ENCODE measurements around the gene ZNF423. TPM values are rescaled to one million over a fixed set of nuclear protein-coding genes. Genes with fewer than 3 reads are reported as not detected.
A peak's percentile ranks its signal among the peaks of the same experiment; 100 is the strongest.

Gene ZNF423
- total RNA-seq, 2 donors from 2014 or later: not detected

DNA sequence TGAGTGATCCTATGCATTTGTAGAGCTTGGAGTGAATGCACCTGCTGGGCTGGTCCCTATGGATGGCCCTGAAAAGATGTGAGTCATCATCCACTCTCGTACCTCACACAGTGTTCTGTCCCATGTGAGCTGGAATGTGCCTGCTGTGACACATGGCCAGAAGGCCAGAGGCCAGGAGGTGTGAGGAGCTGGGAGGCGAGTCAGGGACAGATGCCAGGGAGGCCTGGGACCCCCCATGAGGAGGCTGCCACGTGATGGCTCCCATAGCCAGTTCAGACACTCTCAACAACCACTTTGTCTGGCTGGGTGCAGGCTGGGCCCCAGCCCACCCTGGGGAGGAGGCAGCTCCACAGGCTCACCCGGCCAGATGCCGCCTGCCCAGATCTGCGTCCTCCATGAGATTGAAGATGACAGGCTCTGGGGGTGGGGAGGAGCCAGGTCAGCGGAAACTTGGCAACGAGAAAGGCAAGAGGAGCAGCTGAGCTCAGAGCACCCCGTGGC lies 313.5 kb downstream of the ZNF423 start:
- ATAC-seq (replicated peaks in 1 of 2) (no peak), DNase-seq (no peak)
- peaks cover 0 to 4% of the 10 kb centered on the region in 2 donors for H3K36me3 Mint-ChIP-seq (ENCODE audit: insufficient read depth in 2 of 2)
- H3K9me3 Mint-ChIP-seq: peaks cover 2 to 3% of the 10 kb centered on the region in 2 donors
- no peak overlapping the region for H3K27ac Mint-ChIP-seq
- no peaks in the 10 kb centered on the region for H3K4me1 Mint-ChIP-seq (ENCODE audit: low read depth)
- no peak overlapping the region for H3K4me3 Mint-ChIP-seq
- no peaks in the 10 kb centered on the region for H3K27me3 Mint-ChIP-seq (ENCODE audit: low read depth)

DNA sequence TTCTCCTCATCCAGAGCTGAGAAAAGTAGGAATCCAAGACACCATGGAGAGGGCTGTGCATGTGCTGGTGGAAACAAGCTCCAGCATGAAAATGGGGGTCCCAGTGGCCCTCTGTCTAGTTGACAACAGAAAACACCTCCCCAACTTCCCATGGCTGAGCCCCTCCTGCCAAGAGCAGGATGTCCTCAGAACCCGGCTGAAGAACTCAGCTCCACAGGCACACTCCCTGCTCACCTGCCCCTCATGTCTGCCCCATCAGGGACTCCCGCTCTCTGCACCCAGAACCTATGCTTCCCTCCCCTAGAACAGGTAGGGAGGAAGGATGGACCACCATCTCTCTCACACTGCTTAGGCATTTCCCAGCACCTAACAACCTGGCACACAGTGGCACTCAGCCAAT lies 315.1 kb downstream of the ZNF423 start:
- Mint-ChIP-seq H3K4me1 (ENCODE audit: low read depth) (no peaks in the 10 kb centered on the region), H3K27ac (peak overlapping the region; percentile 4), H3K9me3 (peaks cover 2 to 3% of the 10 kb centered on the region in 2 donors), H3K27me3 (ENCODE audit: low read depth) (no peaks in the 10 kb centered on the region), H3K4me3 (no peak overlapping the region), H3K36me3 (ENCODE audit: insufficient read depth in 2 of 2) (peaks cover 0 to 4% of the 10 kb centered on the region in 2 donors)
- no peak for ATAC-seq (replicated peaks in 1 of 2)
- no peak for DNase-seq

DNA sequence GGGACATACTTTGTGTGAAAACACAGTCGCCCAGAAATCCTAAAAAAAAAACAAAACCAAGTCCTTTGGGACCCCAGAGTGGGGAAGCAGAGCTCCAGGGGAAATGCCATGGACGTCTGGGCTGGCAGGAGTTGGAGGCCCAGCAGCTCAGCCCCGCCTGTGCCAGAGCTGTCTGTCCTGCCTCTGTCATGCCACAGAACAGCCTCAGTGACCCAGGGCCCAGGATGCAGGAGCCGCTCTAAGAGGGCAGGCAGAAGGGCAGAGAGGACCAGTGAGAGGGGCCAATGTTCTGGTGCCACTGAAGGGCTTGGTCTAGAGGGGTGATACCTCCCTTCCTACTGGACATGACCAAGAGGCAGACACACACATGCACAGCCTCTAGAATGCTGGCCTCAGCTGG lies 316.2 kb downstream of the ZNF423 start:
- Mint-ChIP-seq H3K4me1 (ENCODE audit: low read depth) (no peaks in the 10 kb centered on the region), H3K9me3 (peaks cover 2 to 3% of the 10 kb centered on the region in 2 donors), H3K4me3 (no peak overlapping the region), H3K27me3 (ENCODE audit: low read depth) (no peaks in the 10 kb centered on the region), H3K36me3 (ENCODE audit: insufficient read depth in 2 of 2) (peaks cover 0 to 4% of the 10 kb centered on the region in 2 donors), H3K27ac (no peak overlapping the region)
- DNase-seq: no peak
- ATAC-seq (replicated peaks in 1 of 2): no peak

DNA sequence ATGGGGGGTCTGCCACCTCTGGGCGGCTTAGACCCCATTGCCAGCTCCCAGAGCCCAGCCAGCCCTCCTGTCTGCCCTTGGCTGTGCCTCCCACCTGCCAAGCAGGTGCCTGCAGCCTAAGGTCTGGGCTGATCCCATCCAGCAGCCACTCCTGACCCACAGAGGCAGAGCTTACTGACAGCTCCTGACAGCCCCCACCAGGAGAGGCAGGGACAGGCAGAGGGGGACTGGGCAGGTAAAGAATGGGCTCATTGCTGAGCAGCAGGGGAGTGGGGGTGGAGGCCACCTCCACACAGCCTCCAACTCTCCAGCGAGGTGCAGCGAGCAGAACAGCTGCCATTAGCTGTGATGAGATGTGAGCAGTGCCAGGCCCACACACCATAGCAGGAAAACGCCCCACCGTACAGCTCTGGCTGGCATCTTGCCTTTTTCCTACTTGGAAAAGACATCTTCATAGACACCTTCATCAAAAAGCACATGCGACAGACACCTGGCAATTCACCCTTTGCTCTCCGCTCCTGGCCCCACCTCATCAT lies 317.9 kb downstream of the ZNF423 start:
- Mint-ChIP-seq H3K27me3 (ENCODE audit: low read depth) (no peaks in the 10 kb centered on the region), H3K4me1 (ENCODE audit: low read depth) (no peaks in the 10 kb centered on the region), H3K27ac (no peak overlapping the region), H3K36me3 (ENCODE audit: insufficient read depth in 2 of 2) (peaks cover 0 to 4% of the 10 kb centered on the region in 2 donors), H3K9me3 (peaks cover 2 to 3% of the 10 kb centered on the region in 2 donors), H3K4me3 (no peak overlapping the region)
- ATAC-seq (replicated peaks in 1 of 2): no peak
- no peak for DNase-seq

DNA sequence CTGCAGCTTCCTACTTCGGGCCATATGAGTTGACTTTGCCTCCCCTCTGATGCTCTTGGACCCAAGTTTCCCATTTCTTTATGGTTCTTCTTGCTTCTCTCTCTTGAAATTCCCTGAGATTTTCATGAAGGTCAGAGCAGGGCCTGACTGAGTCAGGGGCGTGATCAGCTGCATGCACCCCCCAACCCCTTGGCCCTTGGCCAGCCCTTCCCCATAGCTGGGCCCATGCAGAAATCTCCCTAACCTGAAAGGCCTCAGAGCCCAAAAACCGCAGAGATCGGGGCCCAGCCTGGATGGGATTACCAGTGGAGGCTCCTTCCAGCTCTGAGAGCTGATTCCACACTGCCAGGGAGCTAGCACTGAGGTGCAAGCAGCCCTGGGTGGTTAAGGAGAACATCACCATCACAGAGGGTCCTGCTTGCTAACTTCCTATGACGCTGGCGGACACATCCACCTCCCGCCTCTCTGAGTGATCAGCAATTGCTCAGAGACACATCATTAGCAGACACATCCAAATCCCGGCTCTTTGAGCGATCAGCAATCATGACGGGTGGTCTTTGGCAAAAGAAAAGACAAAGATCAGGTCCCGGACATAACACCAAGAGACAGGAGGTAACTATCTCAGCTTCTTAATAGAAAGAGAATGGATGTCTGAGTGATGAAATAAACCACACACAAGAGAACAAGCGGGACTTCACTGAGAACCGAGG lies 320.9 kb downstream of the ZNF423 start:
- no peaks in the 10 kb centered on the region for H3K27me3 Mint-ChIP-seq (ENCODE audit: low read depth)
- DNase-seq (no peak), ATAC-seq (replicated peaks in 1 of 2) (no peak)
- no peak overlapping the region for H3K27ac Mint-ChIP-seq
- no peaks in the 10 kb centered on the region for H3K9me3 Mint-ChIP-seq
- no peaks in the 10 kb centered on the region for H3K4me1 Mint-ChIP-seq (ENCODE audit: low read depth)
- H3K4me3 Mint-ChIP-seq: no peak overlapping the region
- no peaks in the 10 kb centered on the region for H3K36me3 Mint-ChIP-seq (ENCODE audit: insufficient read depth in 2 of 2)

DNA sequence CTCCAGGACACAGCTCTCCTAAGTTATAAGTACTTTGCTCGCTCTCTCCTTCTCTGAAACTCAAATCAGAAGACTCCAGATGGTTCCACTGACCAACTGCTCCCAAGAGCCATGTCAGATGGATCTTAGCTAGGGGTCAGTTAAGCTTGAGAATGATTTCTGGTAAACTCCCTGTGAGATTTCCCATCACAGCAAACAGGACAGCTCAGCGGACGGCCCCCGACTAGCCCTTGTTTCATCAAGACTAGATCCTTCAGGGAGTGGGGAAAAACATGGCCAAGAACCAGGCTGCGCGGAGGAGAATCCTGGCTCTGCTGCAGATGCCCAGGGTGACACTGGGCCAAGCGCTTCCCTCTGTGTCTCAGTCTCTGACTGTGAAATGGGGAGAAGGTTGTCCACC lies 322.5 kb downstream of the ZNF423 start:
- H3K27ac Mint-ChIP-seq: no peak overlapping the region
- ATAC-seq (replicated peaks in 1 of 2): no peak
- no peak overlapping the region for H3K4me3 Mint-ChIP-seq
- H3K4me1 Mint-ChIP-seq (ENCODE audit: low read depth): peaks cover 6% of the 10 kb centered on the region
- DNase-seq: no peak
- H3K36me3 Mint-ChIP-seq (ENCODE audit: insufficient read depth in 2 of 2): no peaks in the 10 kb centered on the region
- H3K9me3 Mint-ChIP-seq: no peaks in the 10 kb centered on the region
- no peaks in the 10 kb centered on the region for H3K27me3 Mint-ChIP-seq (ENCODE audit: low read depth)

DNA sequence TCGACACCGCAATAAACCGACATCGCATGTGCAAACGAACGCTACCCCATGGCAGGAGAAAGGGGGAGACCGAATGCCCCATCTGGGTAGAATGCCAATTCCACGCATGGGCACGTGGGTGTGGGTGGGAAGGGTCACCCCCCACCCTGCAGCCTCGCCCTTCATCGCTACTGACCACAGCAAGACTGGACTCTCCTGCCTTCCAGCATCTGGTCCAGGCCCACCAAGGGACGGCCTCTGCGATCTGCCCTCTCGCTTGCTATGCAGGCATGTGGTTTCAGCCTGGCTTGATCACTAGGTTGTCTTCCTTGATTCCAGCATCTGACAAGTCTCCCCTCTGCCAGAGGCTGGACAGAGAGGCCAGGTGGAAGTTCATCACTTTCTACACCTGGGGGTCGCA lies 323.0 kb downstream of the ZNF423 start:
- DNase-seq (no peak), ATAC-seq (replicated peaks in 1 of 2) (no peak)
- no peaks in the 10 kb centered on the region for H3K9me3 Mint-ChIP-seq
- H3K4me1 Mint-ChIP-seq (ENCODE audit: low read depth): peaks cover 12% of the 10 kb centered on the region
- H3K36me3 Mint-ChIP-seq (ENCODE audit: insufficient read depth in 2 of 2): no peaks in the 10 kb centered on the region
- H3K4me3 Mint-ChIP-seq: no peak overlapping the region
- H3K27me3 Mint-ChIP-seq (ENCODE audit: low read depth): no peaks in the 10 kb centered on the region
- H3K27ac Mint-ChIP-seq: no peak overlapping the region

DNA sequence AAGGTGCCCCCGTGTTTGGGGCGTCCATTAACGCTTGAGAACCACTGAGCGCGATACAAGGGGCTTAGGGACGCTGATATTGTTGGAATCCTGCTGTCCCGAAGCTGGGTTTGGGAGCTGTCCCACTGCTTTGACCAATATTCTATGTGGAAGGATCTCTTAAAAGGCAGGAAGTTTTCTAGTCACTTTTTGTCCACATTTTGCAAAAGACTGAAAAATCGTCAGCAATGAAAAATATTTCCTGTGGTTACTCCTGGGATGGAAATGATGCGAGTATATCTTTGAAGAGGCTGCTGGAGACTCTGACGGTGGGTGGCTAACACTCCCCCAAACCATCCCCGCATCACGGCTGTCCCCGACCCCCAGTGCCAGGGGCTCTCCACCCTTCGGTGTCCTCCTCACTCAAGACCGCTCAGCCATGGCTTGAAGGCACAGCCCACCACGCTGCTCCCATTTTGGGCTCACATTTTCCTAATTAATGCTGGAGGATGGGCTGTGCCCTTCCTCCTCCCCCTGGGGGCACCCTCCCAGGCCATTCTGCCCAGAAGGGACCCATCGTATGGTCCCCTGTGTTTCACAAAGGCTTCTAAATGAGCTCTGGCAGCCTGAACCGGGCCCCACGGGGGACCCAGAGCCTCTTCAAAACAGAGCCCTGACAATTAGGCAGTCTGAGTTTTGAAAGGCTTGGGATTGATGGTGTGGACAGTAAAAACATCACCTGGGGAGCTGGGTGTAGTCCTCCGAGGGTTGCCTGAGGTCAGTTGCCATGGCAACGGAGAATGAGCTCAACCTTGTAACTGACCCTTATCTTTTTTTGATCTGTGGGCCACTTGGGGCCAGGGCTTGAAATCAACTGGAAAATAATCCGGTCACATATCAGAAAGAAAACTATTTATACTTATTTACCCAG lies 323.7 kb downstream of the ZNF423 start:
- Mint-ChIP-seq H3K9me3 (no peaks in the 10 kb centered on the region), H3K36me3 (ENCODE audit: insufficient read depth in 2 of 2) (no peaks in the 10 kb centered on the region), H3K27ac (no peak overlapping the region), H3K4me1 (ENCODE audit: low read depth) (peaks cover 19% of the 10 kb centered on the region), H3K4me3 (no peak overlapping the region), H3K27me3 (ENCODE audit: low read depth) (no peaks in the 10 kb centered on the region)
- DNase-seq: no peak
- ATAC-seq (replicated peaks in 1 of 2): no peak

DNA sequence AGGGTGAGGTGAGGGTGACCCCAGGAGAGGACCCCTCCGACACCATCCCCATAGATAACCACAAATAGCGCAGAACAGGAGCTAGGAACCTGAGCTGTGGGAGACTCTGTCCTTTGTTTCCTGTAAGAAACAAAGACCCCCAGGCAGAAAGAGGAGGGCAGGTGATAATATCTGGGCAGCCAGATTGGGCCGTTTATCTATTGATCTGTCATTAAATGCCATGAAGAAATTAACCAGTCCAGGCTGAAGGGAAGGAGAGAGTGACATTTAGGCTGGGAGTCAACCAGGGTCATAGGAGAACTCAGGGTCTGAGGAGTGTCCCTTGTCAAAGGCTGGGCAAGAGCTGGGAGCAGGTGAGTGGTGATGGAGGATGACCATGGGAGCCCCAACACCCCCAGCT lies 324.5 kb downstream of the ZNF423 start:
- H3K9me3 Mint-ChIP-seq: no peaks in the 10 kb centered on the region
- H3K36me3 Mint-ChIP-seq (ENCODE audit: insufficient read depth in 2 of 2): no peaks in the 10 kb centered on the region
- no peaks in the 10 kb centered on the region for H3K27me3 Mint-ChIP-seq (ENCODE audit: low read depth)
- ATAC-seq (replicated peaks in 1 of 2) (no peak), DNase-seq (no peak)
- no peak overlapping the region for H3K4me3 Mint-ChIP-seq
- H3K4me1 Mint-ChIP-seq (ENCODE audit: low read depth): peaks cover 20% of the 10 kb centered on the region
- no peak overlapping the region for H3K27ac Mint-ChIP-seq

DNA sequence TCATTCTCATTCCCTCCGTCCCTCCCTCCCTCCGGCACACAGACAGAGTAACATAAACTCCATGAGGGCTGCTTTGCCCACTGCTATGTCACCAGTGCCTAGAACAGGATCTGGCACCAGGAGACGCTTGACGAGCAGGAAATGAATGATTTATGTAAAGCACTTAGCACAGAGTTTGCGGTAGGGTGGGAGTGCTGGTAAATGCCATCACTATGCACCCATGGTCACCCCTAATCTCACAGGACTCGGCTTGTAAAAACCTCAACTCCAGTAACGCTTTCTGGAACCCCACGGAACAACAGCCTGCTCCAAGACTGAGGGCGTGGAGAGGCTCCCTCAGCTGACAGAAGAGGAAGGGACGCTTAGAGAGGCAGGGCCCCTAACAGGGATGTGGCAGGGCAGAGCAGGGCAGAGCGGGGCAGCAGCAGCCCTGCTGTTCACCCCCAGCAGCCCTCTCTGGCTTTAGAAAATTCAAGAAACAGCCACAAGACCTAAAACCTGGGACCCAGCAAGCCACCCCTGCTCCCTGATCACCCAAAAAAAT lies 325.4 kb downstream of the ZNF423 start:
- H3K36me3 Mint-ChIP-seq (ENCODE audit: insufficient read depth in 2 of 2): no peaks in the 10 kb centered on the region

DNA sequence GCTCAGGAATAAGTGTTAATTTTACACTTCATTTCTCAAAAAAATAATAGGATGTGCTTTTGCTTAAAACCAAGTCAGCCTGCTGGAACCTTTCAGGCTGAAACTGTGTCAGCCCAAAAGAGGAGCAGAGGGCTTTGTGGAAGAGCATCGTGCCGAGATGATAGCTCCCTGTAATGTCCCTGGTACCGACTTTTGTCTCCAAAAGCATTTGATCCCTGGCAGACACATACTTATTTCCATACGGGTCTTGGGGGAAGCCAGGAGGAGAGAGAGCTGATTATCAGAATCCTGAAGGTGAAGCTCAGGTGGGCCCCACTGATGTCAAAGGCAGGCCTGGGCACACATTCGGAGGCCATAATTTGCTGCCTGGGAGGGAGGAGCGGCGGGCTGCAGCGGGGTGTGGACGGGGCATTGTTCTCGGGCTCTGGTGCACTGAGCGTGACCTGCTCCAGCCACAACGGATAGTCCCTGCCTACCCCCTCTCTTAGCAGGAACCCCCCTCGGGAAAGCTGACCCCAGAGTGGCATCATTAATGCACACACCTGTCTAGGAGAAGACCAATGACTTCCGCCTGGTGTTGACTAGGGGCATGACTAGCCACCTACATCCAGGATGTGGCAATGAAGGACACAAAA lies 326.4 kb downstream of the ZNF423 start:
- peaks cover 20% of the 10 kb centered on the region for H3K4me1 Mint-ChIP-seq (ENCODE audit: low read depth)
- peak overlapping the region in 1 of 2 donors; percentile 34 for H3K4me3 Mint-ChIP-seq
- H3K36me3 Mint-ChIP-seq (ENCODE audit: insufficient read depth in 2 of 2): no peaks in the 10 kb centered on the region
- H3K27me3 Mint-ChIP-seq (ENCODE audit: low read depth): no peaks in the 10 kb centered on the region
- H3K9me3 Mint-ChIP-seq: no peaks in the 10 kb centered on the region
- no peak for ATAC-seq (replicated peaks in 1 of 2)
- no peak for DNase-seq
- peak overlapping the region; percentile 50 for H3K27ac Mint-ChIP-seq

More for the DNA sequence above, 325.4 kb downstream of the ZNF423 start:
- Mint-ChIP-seq H3K27me3 (ENCODE audit: low read depth) (no peaks in the 10 kb centered on the region), H3K27ac (no peak overlapping the region), H3K4me1 (ENCODE audit: low read depth) (peaks cover 20% of the 10 kb centered on the region), H3K4me3 (no peak overlapping the region), H3K9me3 (no peaks in the 10 kb centered on the region)
- no peak for DNase-seq
- no peak for ATAC-seq (replicated peaks in 1 of 2)

DNA sequence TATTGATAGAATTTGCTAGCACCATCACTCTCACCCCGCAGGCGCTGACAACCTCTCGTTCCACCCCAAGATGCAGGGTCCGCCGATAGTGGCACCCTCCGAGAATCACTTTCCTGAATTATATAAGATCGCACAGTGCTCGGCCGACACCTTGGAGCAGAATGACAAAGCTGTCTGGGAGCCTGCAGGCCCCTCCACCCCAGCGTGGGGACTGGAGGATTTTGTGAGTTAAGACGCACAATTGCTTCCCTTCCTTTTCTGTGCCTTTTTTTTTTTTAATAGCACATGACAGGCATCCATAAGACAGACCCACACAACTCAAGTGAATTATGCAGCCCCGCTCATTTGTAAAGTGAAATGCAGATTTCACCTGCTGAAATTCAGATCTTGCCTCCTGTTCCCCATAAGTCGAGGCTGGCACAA lies 327.0 kb downstream of the ZNF423 start:
- H3K4me3 Mint-ChIP-seq: peak overlapping the region; percentile 85 to 86
- H3K36me3 Mint-ChIP-seq (ENCODE audit: insufficient read depth in 2 of 2): no peaks in the 10 kb centered on the region

More for the DNA sequence above, 327.0 kb downstream of the ZNF423 start:
- Mint-ChIP-seq H3K27ac (peak overlapping the region; percentile 74), H3K9me3 (no peaks in the 10 kb centered on the region), H3K27me3 (ENCODE audit: low read depth) (no peaks in the 10 kb centered on the region), H3K4me1 (ENCODE audit: low read depth) (peaks cover 20% of the 10 kb centered on the region)
- DNase-seq (no peak), ATAC-seq (replicated peaks in 1 of 2) (no peak)

Data from activated T-cell treated with anti-CD3 and anti-CD28 coated beads, Interleukin-2, amount 50 U/mL, for 72 hours (primary cell).